NOMO-1 treated with dmso at 0.1 percent for 144 hours (cell line): ENCODE results near the gene P2RX1.
"Not testable (repeated sequence)": the region's sequence is repeated elsewhere in the genome, so short reads cannot be mapped to it uniquely, and the experiment has no call there.

ENCODE experiments used
- DNase-seq: peaks from one replicate; lab custom pipeline; 2025; ENCODE audit not compliant: unreplicated experiment; lab: John Stamatoyannopoulos, UW

The P2RX1 gene

DNA sequence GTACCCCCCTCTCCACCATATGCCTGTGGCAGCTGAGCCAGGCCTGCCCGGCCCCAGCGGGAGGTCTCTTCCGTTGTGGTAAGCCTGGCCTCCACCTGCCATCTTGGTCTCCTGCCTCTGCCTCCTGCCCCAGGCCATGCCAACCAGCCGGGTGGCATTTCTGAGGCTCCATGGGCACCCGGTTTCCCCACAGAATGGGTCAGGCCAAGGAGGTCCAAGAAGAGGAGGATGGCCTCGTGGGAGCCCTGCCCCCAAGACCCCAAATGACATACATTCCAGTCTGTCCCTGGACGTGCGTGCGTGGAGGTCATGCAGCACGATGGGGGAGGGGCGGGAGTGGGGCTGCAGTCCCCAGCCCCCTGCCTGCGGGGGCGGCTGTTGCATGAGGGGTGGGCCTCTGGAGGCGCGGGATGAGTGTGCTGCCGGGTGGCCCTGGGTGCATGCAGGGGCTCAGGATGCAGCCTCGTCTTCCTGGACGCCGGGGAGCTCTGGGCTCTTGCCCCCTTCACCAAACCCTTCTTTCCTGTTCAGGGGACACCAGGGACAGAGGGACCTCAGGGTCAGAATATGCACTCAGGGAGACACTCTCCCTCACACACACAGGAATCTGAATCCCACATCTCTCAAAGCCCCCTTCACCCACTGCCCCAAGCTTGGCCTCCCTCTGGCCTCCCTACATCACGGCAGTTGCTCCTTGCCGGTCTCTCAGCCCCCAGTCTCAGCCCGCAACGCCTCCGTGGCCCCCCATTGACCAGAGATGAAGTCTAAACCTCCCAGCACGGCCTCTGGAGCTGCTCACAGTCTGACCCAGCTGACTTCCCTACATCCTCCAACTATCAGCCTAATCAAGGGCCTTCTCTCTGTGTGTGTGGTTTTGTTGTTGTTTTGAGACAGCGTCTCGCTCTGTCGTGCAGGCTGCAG, 54.2 kb downstream of the P2RX1 start:
- DNase-seq: no peak

DNA sequence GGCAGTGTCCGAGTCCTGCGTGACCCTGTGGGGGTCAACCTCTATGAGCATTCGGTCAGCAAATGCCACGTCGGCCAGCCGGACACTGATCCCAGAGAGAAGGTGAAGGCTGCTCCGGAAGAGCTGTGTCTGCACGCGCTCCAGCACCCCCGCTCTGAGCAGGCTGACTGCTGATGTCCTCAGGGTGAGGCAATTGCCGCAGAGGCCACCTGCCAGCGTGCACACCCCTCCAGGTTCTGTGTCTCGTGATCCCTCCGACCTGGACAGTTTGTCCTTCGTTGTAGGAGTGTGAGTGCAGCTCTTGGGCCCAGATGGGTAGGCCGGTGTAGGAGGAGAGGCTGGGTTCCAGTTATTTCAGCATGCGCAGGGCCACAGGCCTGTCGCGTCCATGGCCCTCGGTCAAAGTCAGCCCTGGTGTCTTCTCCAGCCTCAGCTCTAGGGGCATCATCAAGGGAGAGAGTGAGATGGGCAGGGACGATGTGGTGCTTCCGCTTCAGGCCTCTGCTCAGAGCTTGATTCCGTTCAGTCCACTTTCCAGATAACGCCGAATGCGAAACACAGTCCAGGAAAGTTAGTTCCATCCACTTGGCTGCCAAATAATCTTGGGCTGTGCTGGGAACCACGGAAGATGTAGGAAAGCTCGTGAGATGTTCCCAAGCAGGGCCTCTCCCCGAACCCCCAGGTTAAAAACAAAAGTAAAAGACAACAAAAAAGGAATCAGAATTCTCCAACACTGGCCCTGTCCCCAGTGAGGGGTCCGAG, 55.1 kb downstream of the P2RX1 start:
- DNase-seq: no peak

DNA sequence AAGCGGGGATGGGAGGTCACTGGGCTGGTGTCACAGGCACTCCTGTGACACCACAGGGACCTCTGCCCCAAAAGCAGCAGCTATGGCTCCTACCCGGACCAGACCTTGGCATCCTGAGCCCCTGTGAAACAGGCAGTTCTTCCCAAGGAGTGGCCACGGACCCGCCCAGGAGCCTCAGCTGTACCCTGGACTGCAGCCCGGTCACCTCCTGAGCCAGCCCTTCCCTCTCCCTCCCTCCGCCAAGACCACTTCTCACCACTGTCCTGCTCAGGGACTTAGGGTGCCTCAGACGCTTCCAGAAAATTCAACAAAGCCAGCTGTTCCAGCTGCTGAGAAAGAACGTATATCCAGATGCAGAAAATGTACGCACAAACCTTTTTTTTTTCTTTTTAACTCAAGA, 56.3 kb downstream of the P2RX1 start:
- DNase-seq: no peak

DNA sequence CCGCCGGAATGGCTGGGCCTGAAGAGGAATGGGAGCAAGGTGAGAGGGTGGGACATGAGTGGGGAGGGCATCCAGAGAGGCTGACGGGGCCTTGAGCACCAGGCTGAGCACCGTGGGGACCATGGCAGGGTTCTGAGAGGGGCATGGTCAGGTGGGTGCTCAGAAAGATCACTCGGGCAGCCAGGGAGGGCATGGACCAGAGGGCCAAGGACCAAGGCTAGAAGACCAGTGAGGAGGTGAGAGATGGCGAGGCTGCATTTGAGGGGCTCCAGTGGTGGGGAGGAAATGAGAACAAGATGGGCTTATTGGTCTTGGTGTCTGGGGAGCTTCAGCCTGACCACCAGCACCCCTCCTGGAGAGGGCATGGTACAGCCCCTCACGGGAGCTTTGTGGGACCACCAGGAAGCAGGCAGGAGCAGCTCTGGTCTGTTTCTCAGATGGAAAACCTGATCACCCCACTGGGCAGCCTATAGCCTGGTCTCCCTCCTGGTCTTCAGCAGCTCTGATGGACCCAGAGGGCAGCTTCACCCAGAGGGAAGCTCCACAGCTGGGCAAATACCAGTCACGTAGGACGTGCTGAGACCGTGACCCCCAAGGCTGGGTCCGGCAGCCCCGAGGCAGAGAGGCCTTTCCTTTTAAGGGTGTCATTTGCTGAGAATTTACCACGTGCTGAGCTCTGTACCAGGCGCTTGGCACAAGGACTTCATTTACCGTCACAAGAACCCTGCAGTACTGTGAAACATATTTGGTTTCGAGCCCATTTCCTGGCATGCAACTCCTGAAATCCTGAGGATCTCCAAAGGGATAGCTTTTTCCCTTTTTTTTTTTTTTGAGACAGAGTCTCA, 58.8 kb downstream of the P2RX1 start:
- DNase-seq: no peak

DNA sequence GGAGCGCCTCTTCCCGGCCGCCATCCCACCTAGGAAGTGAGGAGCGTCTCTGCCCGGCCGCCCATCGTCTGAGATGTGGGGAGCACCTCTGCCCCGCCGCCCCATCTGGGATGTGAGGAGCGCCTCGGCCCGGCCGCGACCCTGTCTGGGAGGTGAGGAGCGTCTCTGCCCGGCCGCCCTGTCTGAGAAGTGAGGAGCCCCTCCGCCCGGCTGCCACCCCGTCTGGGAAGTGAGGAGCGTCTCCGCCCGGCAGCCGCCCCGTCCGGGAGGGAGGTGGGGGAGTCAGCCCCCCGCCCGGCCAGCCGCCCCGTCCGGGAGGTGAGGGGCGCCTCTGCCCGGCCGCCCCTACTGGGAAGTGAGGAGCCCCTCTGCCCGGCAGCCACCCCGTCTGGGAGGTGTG, 62.1 kb downstream of the P2RX1 start:
- not testable (repeated sequence) for DNase-seq

DNA sequence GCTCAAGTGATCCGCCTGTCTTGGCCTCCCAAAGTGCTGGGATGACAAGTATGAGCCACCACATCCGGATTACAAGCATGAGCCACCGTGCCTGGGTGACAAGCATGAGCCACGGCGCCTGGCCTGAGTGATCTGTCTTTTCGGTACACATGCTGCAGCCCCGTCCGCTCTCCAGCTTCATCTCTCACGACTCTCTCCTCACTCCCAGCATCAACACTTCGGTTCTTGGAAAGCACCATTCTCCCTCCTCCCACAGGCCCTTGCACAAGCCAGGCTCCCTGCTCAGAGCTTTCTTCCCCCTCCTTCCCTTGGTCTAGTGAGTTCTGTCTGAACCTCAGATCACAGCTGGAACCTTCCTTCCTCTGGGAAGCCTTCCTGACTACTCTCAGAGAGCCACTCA, 63.7 kb downstream of the P2RX1 start:
- DNase-seq: no peak

DNA sequence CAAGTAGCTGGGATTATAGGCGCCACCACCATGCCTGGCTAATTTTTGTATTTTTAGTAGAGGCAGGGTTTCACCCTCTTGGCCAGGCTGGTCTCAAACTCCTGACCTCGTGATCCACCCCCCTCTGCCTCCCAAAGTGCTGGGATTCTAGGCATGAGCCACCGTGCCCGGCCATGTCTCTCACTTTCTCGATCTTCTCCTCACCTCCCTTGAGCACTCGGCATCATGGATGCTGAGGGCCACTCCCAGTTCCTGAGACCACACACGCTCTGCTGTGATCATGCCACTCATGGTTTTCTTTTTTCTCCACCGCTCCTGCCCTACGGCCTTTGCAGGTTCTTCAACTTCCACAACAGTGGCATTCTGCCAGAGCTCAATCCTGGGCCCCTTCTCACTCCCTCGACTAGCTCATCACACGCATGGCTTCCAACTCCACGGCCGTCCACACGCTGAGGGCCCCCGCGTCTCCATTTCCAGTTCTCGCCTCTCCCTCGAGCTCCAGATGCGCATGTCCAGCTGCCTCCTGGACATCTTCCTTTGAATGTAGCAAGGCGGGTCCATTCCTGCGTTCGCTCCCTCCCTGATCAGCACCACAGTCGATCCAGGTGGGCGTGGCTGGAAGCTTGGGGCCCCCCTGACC, 64.7 kb downstream of the P2RX1 start:
- no peak for DNase-seq

DNA sequence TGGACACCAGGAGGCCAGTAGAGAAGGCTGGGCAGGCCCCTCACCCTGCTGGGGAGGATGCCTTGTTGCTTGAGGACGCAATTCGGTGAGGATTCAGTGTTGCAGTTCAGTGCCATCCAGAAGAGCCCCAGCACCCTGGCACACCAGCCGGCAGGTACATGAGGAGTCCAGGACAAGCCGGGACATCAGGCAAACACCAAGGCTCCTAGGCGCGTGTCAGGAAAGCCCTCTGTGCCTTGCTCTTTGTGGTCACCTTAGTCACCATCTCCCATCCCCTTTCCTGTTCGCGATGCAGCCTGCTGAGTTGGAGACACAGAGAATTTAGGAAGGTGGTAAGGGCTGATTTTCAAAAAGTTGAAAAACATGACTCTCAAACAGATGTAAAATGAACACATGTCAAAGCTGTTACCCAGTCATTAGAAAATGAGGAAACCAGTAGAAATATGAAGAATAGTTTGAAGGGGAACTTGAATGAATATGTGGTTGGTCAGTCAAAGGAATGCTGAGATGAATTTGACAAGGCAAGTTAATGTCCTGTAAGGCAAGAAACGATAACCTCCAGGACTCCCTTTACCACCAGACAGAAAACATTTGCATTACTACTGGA, 67.9 kb downstream of the P2RX1 start:
- DNase-seq: no peak

DNA sequence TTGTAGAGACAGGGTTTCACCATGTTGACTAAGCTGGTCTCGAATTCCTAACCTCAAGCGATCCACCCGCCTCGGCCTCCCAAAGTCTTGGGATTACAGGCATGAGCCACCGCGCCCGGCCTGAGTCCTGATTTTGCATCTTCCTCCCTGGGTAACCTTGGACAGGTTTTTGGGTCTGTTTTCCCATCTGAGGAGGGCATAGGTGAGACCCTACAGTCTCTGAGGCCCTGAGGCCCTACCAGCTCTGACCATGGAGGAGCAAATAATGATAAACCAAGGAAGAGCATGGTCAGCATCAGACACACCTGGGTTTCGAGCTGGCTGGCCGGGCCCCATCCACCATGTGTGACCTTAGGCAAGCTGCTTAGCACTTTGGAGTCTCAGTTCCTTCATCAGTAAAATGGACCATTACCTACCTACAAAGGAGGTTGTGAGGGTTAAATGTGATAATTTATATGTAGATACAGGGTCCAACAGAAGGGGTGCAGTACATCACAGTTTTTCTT, 69.0 kb downstream of the P2RX1 start:
- no peak for DNase-seq
